Gastrocnemius medialis (tissue), 4 donors: ENCODE measurements around the gene UTP4.

ENCODE experiments used
- CTCF ChIP-seq, 5 experiments: fragments of 450-650 bp in 3 of 5; fragments of 200-600 bp in 2 of 5; sonication (generic) in 2 of 5; IDR thresholded peaks in 4 of 5; conservative IDR thresholded peaks in 1 of 5; 1 replicate in 4 of 5; 2 replicates in 1 of 5; pipeline ENCODE4 v1.5.1; 2016 to 2019; ENCODE audit warnings: antibody characterized with exemption in 5 of 5, mild to moderate bottlenecking in 3 of 5, moderate library complexity in 3 of 5
- POLR2A ChIP-seq, 2 donors: fragments of 450-650 bp; IDR thresholded peaks; one replicate each; pipeline ENCODE4 v1.6.1; 2017; ENCODE audit warnings: antibody characterized with exemption in 2 of 2, mild to moderate bottlenecking in 2 of 2, moderate library complexity in 2 of 2

- no peak for TF ChIP-seq CTCF (IDR thresholded peaks at IDR 0.05 in 4 of 5, conservative IDR thresholded peaks at IDR 0.05 in 1 of 5)
- no peak for TF ChIP-seq POLR2A (IDR thresholded peaks at IDR 0.05)
These were observed 32.3 kb upstream of the UTP4 start for GRCh38 chr16:69100071-69100691.
